PC-3 (cell line): ENCODE data around the gene C1orf159. TPM values are rescaled to one million over a fixed set of nuclear protein-coding genes. Genes with fewer than 3 reads are reported as not detected.

Experiments used
- ATAC-seq: fragments of 200-7000 bp; cut with Tn5 transposase; 2 replicates; pipeline ENCODE4 v1.9.1; 2020; ENCODE audit warnings: mild to moderate bottlenecking, moderate library complexity
- BruUV-seq: library from RNA; stranded (reverse); fragments of 400-500 nt; replicated peaks from 2 replicates; lab custom pipeline; 2021; lab: Mats Ljungman, UMichigan
- CTCF ChIA-PET: fragments of 300-600 bp; sonication (Branson Sonifier 250); formaldehyde crosslinking; loops from one replicate; lab custom pipeline; 2022; ENCODE audit warnings: antibody characterized with exemption; lab: Charles Lee
- POLR2A ChIA-PET: fragments of 300-600 bp; sonication (Branson Sonifier 250); formaldehyde crosslinking; loops from one replicate; lab custom pipeline; 2022; ENCODE audit warnings: antibody characterized with exemption; ENCODE audit not compliant: unreplicated experiment; lab: Charles Lee
- DNase-seq: peaks from one replicate; pipeline ENCODE4 v3.0.0-alpha.2; 2015
- H2AFZ ChIP-seq: fragments of 300-600 bp; sonication (generic); 2 replicates; pipeline ENCODE4 v1.6.0; 2016; ENCODE audit warnings: antibody characterized with exemption, low read length
- H3F3A ChIP-seq: fragments of 300-600 bp; sonication (generic); one replicate; pipeline ENCODE4 v1.6.0; 2017; ENCODE audit warnings: antibody characterized with exemption, low read length, control low read depth, mild to moderate bottlenecking; ENCODE audit not compliant: unreplicated experiment
- H3K27ac ChIP-seq: fragments of 300-600 bp; sonication (generic); 2 replicates; pipeline ENCODE4 v1.5.1; 2016; ENCODE audit warnings: mild to moderate bottlenecking, low read length
- H3K27me3 ChIP-seq: fragments of 300-600 bp; sonication (generic); 2 replicates; pipeline ENCODE4 v1.6.1; 2016; ENCODE audit warnings: low read length, mixed read lengths
- H3K36me3 ChIP-seq: fragments of 300-600 bp; sonication (generic); 2 replicates; pipeline ENCODE4 v1.6.1; 2016; ENCODE audit warnings: low read depth, mixed run types, low read length, mixed read lengths
- H3K4me1 ChIP-seq: fragments of 300-600 bp; sonication (generic); 2 replicates; pipeline ENCODE4 v1.5.1; 2016; ENCODE audit warnings: low read length; ENCODE audit not compliant: insufficient read depth
- H3K4me2 ChIP-seq: fragments of 300-600 bp; sonication (generic); 2 replicates; pipeline ENCODE4 v1.6.0; 2016; ENCODE audit warnings: low read length
- H3K4me3 ChIP-seq: fragments of 300-600 bp; sonication (generic); 2 replicates; pipeline ENCODE4 v1.5.1; 2016; ENCODE audit warnings: mild to moderate bottlenecking, low read length, mixed read lengths
- H3K79me2 ChIP-seq: fragments of 300-600 bp; sonication (generic); 2 replicates; pipeline ENCODE4 v1.6.1; 2017; ENCODE audit warnings: low read length, mixed read lengths
- H3K9ac ChIP-seq: fragments of 300-600 bp; sonication (generic); 2 replicates; pipeline ENCODE4 v1.6.0; 2016; ENCODE audit warnings: mild to moderate bottlenecking, low read length
- H3K9me2 ChIP-seq: fragments of 300-600 bp; sonication (generic); replicated peaks from 2 replicates; pipeline ENCODE4 v1.6.1; 2016; ENCODE audit warnings: mixed run types, low read length, mixed read lengths
- H3K9me3 ChIP-seq: fragments of 300-600 bp; sonication (generic); 2 replicates; pipeline ENCODE4 v1.6.1; 2016; ENCODE audit warnings: low read length, mixed read lengths
- H4K20me1 ChIP-seq: fragments of 300-600 bp; sonication (generic); 2 replicates; pipeline ENCODE4 v1.6.1; 2016; ENCODE audit warnings: low read length, mixed read lengths
- CTCF ChIP-seq: fragments of 300-600 bp; sonication (generic); conservative IDR thresholded peaks from 2 replicates; pipeline ENCODE4 v1.5.1; 2017; ENCODE audit warnings: antibody characterized with exemption, low read depth, mild to moderate bottlenecking, low read length
- EZH2 ChIP-seq: fragments of 300-600 bp; sonication (generic); IDR thresholded peaks from one replicate; pipeline ENCODE4 v1.6.1; 2017; ENCODE audit warnings: antibody characterized with exemption, mild to moderate bottlenecking, low read length; ENCODE audit not compliant: unreplicated experiment
- EZH2phosphoT487 ChIP-seq: fragments of 300-600 bp; sonication (generic); IDR thresholded peaks from 2 replicates; pipeline ENCODE4 v1.6.1; 2018; ENCODE audit warnings: mild to moderate bottlenecking, antibody characterized with exemption, low read length, borderline replicate concordance
- intact Hi-C: fragments of 100-400 bp; cut with micrococcal nuclease; formaldehyde crosslinking; loops from 2 replicates; pipeline ENCODE4 v1.9.0; 2023
- total RNA-seq: library from RNA; depleted of rRNA; stranded (reverse); fragments of >200 nt; gene quantifications from 2 replicates; pipeline ENCODE4 v1.2.3, GENCODE V29; 2014

The C1orf159 gene
- total RNA-seq, 1 experiment from 2014 or later = 78.0 TPM

DNA sequence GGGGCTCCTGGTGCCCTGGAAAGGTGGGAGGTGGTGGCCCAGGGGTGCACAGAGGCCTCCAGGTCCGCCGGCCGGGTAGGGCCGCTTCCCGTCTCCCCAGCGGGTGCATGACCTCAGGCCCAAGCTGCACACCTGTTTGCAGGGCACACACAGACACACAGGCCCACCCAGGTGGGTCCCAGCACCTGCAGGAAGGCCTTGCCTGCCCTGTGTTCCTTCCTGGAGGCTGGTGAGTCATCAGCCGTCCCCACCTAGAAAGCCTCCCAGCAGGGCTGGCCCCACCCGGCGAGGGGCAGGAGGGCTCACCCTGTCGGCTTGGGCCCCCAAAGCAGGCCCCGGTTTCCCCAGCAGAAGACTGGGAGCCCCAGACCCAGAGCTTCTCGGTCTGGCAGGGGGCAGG is 34.2 kb upstream of the C1orf159 start:
- BruUV-seq = no TSS peak
- DNase-seq = peak; percentile 51
- TF ChIP-seq CTCF (no peak), EZH2phosphoT487 (no peak), EZH2 (no peak)
- H3K79me2 ChIP-seq = no peaks in the 10 kb centered on the region
- peak overlapping the region; percentile 15; the same call in 1 of the 2 replicates for H3K4me2 ChIP-seq
- no peaks in the 10 kb centered on the region for H3K27me3 ChIP-seq
- no peaks in the 10 kb centered on the region for H4K20me1 ChIP-seq
- no peaks in the 10 kb centered on the region for H3K9me3 ChIP-seq
- no peak overlapping the region for H3K27ac ChIP-seq
- ChIA-PET POLR2A (no interaction called here), CTCF (no interaction called here)
- H3F3A ChIP-seq = no peaks in the 10 kb centered on the region
- H3K4me1 ChIP-seq = peaks cover 9% of the 10 kb centered on the region
- H3K4me3 ChIP-seq = no peak overlapping the region
- no peaks in the 10 kb centered on the region for H3K36me3 ChIP-seq
- no peaks in the 10 kb centered on the region for H3K9me2 ChIP-seq
- peak; percentile 77 for ATAC-seq
- no peak overlapping the region for H2AFZ ChIP-seq
- H3K9ac ChIP-seq = no peak overlapping the region
- intact Hi-C loops = no loop called here

GRCh38 chr1:1149416-1149815 is 33.5 kb upstream of the C1orf159 start:
- POLR2A ChIA-PET = no interaction called here
- Histone ChIP-seq H3K27me3 (no peaks in the 10 kb centered on the region), H3K79me2 (no peaks in the 10 kb centered on the region), H3K9me2 (no peaks in the 10 kb centered on the region), H3K9ac (no peak overlapping the region), H4K20me1 (no peaks in the 10 kb centered on the region), H3K9me3 (no peaks in the 10 kb centered on the region), H2AFZ (no peak overlapping the region), H3K27ac (no peak overlapping the region), H3K4me3 (no peak overlapping the region), H3K36me3 (no peaks in the 10 kb centered on the region), H3K4me2 (no peak overlapping the region), H3K4me1 (peaks cover 9% of the 10 kb centered on the region), H3F3A (no peaks in the 10 kb centered on the region)
- TF ChIP-seq EZH2phosphoT487 = no peak
- no peak for DNase-seq
- intact Hi-C loops = no loop called here
- CTCF ChIA-PET = no interaction called here
- BruUV-seq = no TSS peak
- ATAC-seq = no peak

DNA sequence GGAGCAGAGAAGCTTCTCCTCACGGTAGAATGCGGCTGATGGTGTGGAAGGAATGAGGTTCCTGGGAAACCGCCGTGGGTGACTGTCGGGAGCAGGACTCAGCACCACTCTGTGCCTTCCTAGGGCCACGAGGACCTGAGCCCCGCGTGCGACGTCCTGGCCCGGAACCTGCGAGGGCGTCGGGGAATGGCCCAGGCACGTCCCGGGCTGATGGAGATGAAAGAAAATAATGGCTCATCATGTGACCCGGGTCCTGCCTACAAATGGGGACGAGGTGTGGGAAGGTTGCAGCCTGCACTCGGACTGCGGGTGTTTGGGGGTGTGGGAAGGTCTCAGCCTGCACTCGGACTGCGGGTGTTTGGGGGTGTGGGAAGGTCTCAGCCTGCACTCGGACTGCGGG is 32.7 kb upstream of the C1orf159 start:
- no peak for ATAC-seq
- Histone ChIP-seq H3K9ac (no peak overlapping the region), H3K4me3 (no peak overlapping the region), H2AFZ (no peak overlapping the region), H3K27me3 (no peaks in the 10 kb centered on the region), H4K20me1 (no peaks in the 10 kb centered on the region), H3K4me2 (no peak overlapping the region), H3K9me2 (no peaks in the 10 kb centered on the region), H3F3A (no peaks in the 10 kb centered on the region), H3K27ac (no peak overlapping the region), H3K36me3 (no peaks in the 10 kb centered on the region), H3K4me1 (peaks cover 9% of the 10 kb centered on the region), H3K79me2 (no peaks in the 10 kb centered on the region), H3K9me3 (no peaks in the 10 kb centered on the region)
- no TSS peak for BruUV-seq
- ChIA-PET CTCF (no interaction called here), POLR2A (no interaction called here)
- no peak for DNase-seq
- intact Hi-C loops = no loop called here
- TF ChIP-seq CTCF (no peak), EZH2 (no peak), EZH2phosphoT487 (no peak)
